Activated effector memory CD4-positive, alpha-beta T cell treated with anti-CD3 and anti-CD28 coated beads, Interleukin-2, amount 50 U/mL, for 16 hours (primary cell): ENCODE results near the gene CAMK1D.
"Not testable (repeated sequence)": the region's sequence is repeated elsewhere in the genome, so short reads cannot be mapped to it uniquely, and the experiment has no call there.

Source experiments
- DNase-seq: peaks from one replicate; pipeline ENCODE4 v3.0.0-alpha.2; 2020

CAMK1D gene

GRCh38 chr10:12431151-12432101 is 82.1 kb downstream of the CAMK1D start:
- DNase-seq, result no peak

- DNase-seq, result no peak
Measured at GRCh38 chr10:12432402-12433189, 83.2 kb downstream of the CAMK1D start.

- DNase-seq, result no peak
Measured at GRCh38 chr10:12434277-12434676, 84.9 kb downstream of the CAMK1D start.

- not testable (repeated sequence) for DNase-seq
Measured at GRCh38 chr10:12434677-12435076, 85.3 kb downstream of the CAMK1D start.

- DNase-seq, result no peak
Measured at GRCh38 chr10:12435348-12435747, 86.0 kb downstream of the CAMK1D start.

- no peak for DNase-seq
Measured at GRCh38 chr10:12438919-12439692, 89.8 kb downstream of the CAMK1D start.

GRCh38 chr10:12439767-12440166 is 90.4 kb downstream of the CAMK1D start:
- not testable (repeated sequence) for DNase-seq

- DNase-seq, result no peak
Measured at GRCh38 chr10:12443026-12443425, 93.7 kb downstream of the CAMK1D start.

- DNase-seq, result no peak
Measured at GRCh38 chr10:12444981-12445700, 95.8 kb downstream of the CAMK1D start.

- no peak for DNase-seq
Measured at GRCh38 chr10:12445701-12446334, 96.5 kb downstream of the CAMK1D start.

- no peak for DNase-seq
Measured at GRCh38 chr10:12448340-12448728, 99.0 kb downstream of the CAMK1D start.

- peak; percentile 90 for DNase-seq
Measured at GRCh38 chr10:12448729-12449391, 99.5 kb downstream of the CAMK1D start.

- DNase-seq, result no peak
Measured at GRCh38 chr10:12455318-12455717, 106.0 kb downstream of the CAMK1D start.

GRCh38 chr10:12455766-12456165 is 106.4 kb downstream of the CAMK1D start:
- DNase-seq, result no peak

GRCh38 chr10:12459340-12459739 is 110.0 kb downstream of the CAMK1D start:
- no peak for DNase-seq

GRCh38 chr10:12459762-12460161 is 110.4 kb downstream of the CAMK1D start:
- no peak for DNase-seq

- no peak for DNase-seq
Measured at GRCh38 chr10:12463459-12463838, 114.1 kb downstream of the CAMK1D start.

GRCh38 chr10:12465385-12466136 is 116.2 kb downstream of the CAMK1D start:
- DNase-seq, result no peak

GRCh38 chr10:12466704-12467305 is 117.5 kb downstream of the CAMK1D start:
- DNase-seq, result no peak

- no peak for DNase-seq
Measured at GRCh38 chr10:12469345-12469744, 120.0 kb downstream of the CAMK1D start.
